ENCODE data around the gene OR2A42.
"Not testable (repeated sequence)": the region's sequence is repeated elsewhere in the genome, so short reads cannot be mapped to it uniquely, and the experiment has no call there.

Gene OR2A42
- 0 to 2.0 (median 0) reads per million in 17 experiments for total RNA-seq

- not testable (repeated sequence) for DNase-seq
Observed at GRCh38 chr7:144239365-144239764, at the start of gene OR2A42. OR2A42 (minus strand) TSS chr7:144239605; CDS start chr7:144232843, 6,762 bp downstream.

- DNase-seq: not testable (repeated sequence)
Observed at GRCh38 chr7:144287171-144287784, 47.9 kb upstream of the OR2A42 start.

GRCh38 chr7:144283716-144284115 lies 44.3 kb upstream of the OR2A42 start:
- DNase-seq: not testable (repeated sequence)

GRCh38 chr7:144282490-144282889 lies 43.1 kb upstream of the OR2A42 start:
- DNase-seq: not testable (repeated sequence)

GRCh38 chr7:144281981-144282380 lies 42.6 kb upstream of the OR2A42 start:
- DNase-seq: not testable (repeated sequence)

- DNase-seq: not testable (repeated sequence)
Observed at GRCh38 chr7:144280010-144280409, 40.6 kb upstream of the OR2A42 start.

GRCh38 chr7:144275281-144275680 lies 35.9 kb upstream of the OR2A42 start:
- not testable (repeated sequence) for DNase-seq

- DNase-seq: not testable (repeated sequence)
Observed at GRCh38 chr7:144269188-144269587, 29.8 kb upstream of the OR2A42 start, which contains the start of gene CTAGE8. CTAGE8 (minus strand) TSS chr7:144269288; CDS start chr7:144269250, 38 bp downstream.

GRCh38 chr7:144264692-144265091 lies 25.3 kb upstream of the OR2A42 start, which contains the start of gene OR2A7:
OR2A7 (minus strand) TSS chr7:144264792; CDS start chr7:144259628, 5,164 bp downstream.
- peak in 1 of 4 experiments; percentile 0 for DNase-seq

GRCh38 chr7:144262128-144262527 lies 22.7 kb upstream of the OR2A42 start:
- DNase-seq: not testable (repeated sequence)

- DNase-seq: not testable (repeated sequence)
Observed at GRCh38 chr7:144259067-144259466, 19.7 kb upstream of the OR2A42 start.

GRCh38 chr7:144256112-144256511 lies 16.7 kb upstream of the OR2A42 start:
- DNase-seq: peak; percentile 7 to 65 (median 39)

GRCh38 chr7:144255471-144255897 lies 16.1 kb upstream of the OR2A42 start:
- peak in 1 of 4 experiments; percentile 5 for DNase-seq

GRCh38 chr7:144252307-144252706 lies 12.9 kb upstream of the OR2A42 start:
- DNase-seq: not testable (repeated sequence)

- DNase-seq: not testable (repeated sequence)
Observed at GRCh38 chr7:144247674-144248330, 8.4 kb upstream of the OR2A42 start.

- DNase-seq: not testable (repeated sequence)
Observed at GRCh38 chr7:144246967-144247366, 7.6 kb upstream of the OR2A42 start.

- DNase-seq: not testable (repeated sequence)
Observed at GRCh38 chr7:144245372-144245771, 6.0 kb upstream of the OR2A42 start.

- not testable (repeated sequence) for DNase-seq
Observed at GRCh38 chr7:144238530-144239082, 799 bp downstream of the OR2A42 start.

- DNase-seq: not testable (repeated sequence)
Observed at GRCh38 chr7:144233039-144233438, 6.4 kb downstream of the OR2A42 start.

- not testable (repeated sequence) for DNase-seq
Observed at GRCh38 chr7:144231027-144231426, 8.4 kb downstream of the OR2A42 start.

GRCh38 chr7:144228810-144229209 lies 10.6 kb downstream of the OR2A42 start:
- DNase-seq: not testable (repeated sequence)

- DNase-seq: peak; percentile 1 to 48 (median 20)
Observed at GRCh38 chr7:144226866-144227265, 12.5 kb downstream of the OR2A42 start.

GRCh38 chr7:144223675-144224074 lies 15.7 kb downstream of the OR2A42 start:
- DNase-seq: not testable (repeated sequence)
